ENCODE data around the gene CMKLR1.

The CMKLR1 gene

GRCh38 chr12:108270035-108270848 lies 68.9 kb downstream of the CMKLR1 start:
- TF ChIP-seq, protein P1, sequence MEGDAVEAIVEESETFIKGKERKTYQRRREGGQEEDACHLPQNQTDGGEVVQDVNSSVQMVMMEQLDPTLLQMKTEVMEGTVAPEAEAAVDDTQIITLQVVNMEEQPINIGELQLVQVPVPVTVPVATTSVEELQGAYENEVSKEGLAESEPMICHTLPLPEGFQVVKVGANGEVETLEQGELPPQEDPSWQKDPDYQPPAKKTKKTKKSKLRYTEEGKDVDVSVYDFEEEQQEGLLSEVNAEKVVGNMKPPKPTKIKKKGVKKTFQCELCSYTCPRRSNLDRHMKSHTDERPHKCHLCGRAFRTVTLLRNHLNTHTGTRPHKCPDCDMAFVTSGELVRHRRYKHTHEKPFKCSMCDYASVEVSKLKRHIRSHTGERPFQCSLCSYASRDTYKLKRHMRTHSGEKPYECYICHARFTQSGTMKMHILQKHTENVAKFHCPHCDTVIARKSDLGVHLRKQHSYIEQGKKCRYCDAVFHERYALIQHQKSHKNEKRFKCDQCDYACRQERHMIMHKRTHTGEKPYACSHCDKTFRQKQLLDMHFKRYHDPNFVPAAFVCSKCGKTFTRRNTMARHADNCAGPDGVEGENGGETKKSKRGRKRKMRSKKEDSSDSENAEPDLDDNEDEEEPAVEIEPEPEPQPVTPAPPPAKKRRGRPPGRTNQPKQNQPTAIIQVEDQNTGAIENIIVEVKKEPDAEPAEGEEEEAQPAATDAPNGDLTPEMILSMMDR (IDR thresholded peaks at IDR 0.05) = no peak
- no peak for TF ChIP-seq ZFX (IDR thresholded peaks at IDR 0.05; ENCODE audit: borderline replicate concordance)
- H3K27ac ChIP-seq = no peak overlapping the region

- no peak overlapping the region for H3K27ac ChIP-seq
- TF ChIP-seq, protein P1 (IDR thresholded peaks at IDR 0.05) = no peak
- TF ChIP-seq ZFX (IDR thresholded peaks at IDR 0.05; ENCODE audit: borderline replicate concordance) = no peak
Measured at GRCh38 chr12:108269224-108269623, 69.9 kb downstream of the CMKLR1 start.

DNA sequence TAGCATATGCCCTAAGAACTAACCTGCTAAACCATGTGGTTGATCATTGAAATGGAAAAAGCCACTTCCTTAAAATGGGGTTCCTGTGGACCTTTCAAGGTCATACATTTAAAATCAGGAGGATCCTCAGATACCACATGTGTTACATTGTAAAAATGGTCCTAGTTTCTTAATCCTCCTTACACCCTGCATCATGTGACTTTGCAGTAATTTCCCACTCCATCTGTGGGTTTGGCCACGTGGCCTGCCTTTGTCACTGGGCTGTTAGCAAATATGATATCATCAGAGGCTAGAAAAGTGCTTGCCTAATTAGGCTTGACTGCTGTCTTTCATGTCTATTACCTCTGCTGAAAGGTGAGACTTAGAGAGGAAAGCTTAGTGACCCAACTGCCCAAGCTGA lies 70.7 kb downstream of the CMKLR1 start:
- H3K27ac ChIP-seq = no peak overlapping the region

GRCh38 chr12:108267450-108267849 lies 71.7 kb downstream of the CMKLR1 start:
- no peak overlapping the region for H3K27ac ChIP-seq
- no peak for TF ChIP-seq ZFX (IDR thresholded peaks at IDR 0.05; ENCODE audit: borderline replicate concordance)
- TF ChIP-seq, protein P1 (IDR thresholded peaks at IDR 0.05) = no peak

More for the DNA sequence above, 70.7 kb downstream of the CMKLR1 start:
- TF ChIP-seq ZFX (IDR thresholded peaks at IDR 0.05; ENCODE audit: borderline replicate concordance) = no peak
- TF ChIP-seq, protein P1 (IDR thresholded peaks at IDR 0.05) = no peak

DNA sequence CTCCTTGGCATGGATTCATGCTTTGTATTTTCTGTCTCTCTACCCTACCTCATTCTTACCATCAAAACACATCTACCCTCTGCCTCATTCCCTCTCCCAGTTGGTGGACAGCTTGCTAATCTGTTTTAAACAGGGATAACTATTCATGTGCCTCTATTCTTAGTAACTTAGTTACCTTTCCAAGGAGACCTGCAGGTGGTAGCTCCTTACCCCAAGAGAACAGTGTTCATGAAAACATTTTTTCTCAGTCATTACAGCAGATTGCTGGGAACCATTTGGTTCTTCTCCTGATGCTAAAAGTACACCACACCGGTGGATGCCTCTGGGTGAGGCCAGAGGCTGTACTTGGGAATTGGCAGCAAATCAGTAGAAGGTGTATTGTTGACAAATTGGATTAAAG lies 73.0 kb downstream of the CMKLR1 start:
- no peak overlapping the region for H3K27ac ChIP-seq
- no peak for TF ChIP-seq ZFX (IDR thresholded peaks at IDR 0.05; ENCODE audit: borderline replicate concordance)
- TF ChIP-seq, protein P1 (IDR thresholded peaks at IDR 0.05) = no peak

- TF ChIP-seq ZFX (IDR thresholded peaks at IDR 0.05; ENCODE audit: borderline replicate concordance) = no peak
- TF ChIP-seq, protein P1 (IDR thresholded peaks at IDR 0.05) = no peak
- H3K27ac ChIP-seq = no peak overlapping the region
Measured at GRCh38 chr12:108265505-108265904, 73.6 kb downstream of the CMKLR1 start.

GRCh38 chr12:108260969-108261368 lies 78.1 kb downstream of the CMKLR1 start:
- TF ChIP-seq ZFX (IDR thresholded peaks at IDR 0.05; ENCODE audit: borderline replicate concordance) = no peak
- TF ChIP-seq, protein P1 (IDR thresholded peaks at IDR 0.05) = no peak
- no peak overlapping the region for H3K27ac ChIP-seq
